ENCODE measurements around the gene SEC22C.

The SEC22C gene

DNA sequence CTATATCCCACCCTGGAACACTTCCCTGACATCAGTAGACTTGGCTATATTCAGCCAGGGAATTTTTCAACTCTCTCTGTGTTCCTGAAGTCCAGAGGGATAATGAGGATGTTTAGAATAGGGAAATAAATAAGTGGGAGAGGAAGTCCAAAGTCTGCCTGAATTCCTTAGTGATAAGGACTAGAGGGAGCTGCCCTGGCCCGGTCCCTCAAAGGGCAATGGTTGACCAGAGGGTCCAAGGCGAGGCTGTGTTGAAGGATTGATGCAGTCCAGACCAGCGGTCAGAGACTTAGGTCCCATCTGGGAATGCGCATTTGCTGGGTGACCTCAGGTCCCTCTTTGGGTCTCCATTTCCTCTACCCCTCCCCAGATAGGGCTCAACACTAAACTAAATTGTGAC is 71.4 kb downstream of the SEC22C start:
- no peak for DNase-seq

DNA sequence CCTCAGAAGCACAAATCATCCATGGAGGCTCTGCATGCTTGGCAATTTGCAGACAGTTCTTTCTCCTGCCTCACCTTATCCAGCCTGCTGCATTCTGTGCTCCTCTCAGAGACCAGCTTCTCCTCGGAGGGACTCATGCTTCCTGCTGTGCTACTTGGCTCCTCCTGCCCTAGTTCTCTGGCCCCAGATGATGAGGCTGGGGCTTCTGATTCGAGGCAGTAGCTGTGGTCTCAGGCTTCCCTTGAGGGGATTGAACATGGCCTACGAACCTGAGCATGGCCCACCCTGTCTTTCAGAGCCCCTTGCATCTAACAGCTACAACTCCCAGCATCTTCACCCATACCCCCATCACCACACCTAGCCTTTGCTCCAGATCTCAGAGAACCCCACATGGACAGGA is 72.7 kb downstream of the SEC22C start:
- no peak for DNase-seq

DNA sequence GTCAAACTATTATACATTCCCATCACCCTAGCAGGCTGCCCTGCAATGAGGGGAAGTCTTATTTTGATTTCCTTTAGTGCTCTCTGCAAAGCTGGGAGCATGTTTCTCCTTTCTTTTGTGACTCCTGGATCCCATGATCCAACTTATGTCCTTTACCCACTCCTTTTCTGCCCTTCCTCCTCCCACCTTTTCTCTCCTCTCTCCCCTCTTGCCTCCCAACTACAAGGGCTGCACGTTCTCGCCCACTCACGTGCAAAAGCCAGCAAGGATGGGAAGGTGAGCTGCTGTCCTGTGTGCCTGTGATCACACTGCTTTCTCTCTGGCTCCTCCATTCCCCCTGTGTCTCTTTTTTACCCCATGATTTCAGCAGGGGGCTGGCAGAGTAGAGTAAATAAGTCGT is 73.2 kb downstream of the SEC22C start:
- DNase-seq: no peak

DNA sequence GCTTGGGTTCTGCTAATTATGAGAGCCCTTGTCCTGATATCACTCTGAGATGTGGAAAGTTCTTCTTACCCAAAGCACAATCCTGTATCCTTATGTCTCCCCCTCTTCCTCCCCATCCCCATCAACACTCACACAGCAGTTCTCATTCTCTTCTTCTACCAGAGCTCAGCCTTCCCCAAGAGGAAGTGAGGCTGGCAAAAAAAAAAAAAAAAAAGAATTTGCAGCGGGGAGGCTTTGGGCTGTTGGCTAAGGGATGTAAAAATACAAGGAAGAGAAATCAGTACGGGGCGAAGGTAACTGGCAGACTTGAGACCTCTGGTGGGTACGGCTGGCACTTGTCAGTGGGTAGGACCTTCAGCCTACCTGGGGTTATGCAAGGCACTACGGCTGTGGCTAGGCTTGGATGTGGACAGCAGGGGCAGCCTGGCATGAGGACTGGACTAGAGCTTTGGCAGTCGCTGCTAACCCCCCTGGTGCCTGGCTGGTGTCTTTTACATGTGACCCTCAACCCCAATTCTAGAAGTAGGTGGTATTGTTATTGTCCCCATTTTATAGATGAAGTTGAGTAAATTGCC is 73.9 kb downstream of the SEC22C start:
- DNase-seq: peak in 1 of 2 experiments; percentile 11

DNA sequence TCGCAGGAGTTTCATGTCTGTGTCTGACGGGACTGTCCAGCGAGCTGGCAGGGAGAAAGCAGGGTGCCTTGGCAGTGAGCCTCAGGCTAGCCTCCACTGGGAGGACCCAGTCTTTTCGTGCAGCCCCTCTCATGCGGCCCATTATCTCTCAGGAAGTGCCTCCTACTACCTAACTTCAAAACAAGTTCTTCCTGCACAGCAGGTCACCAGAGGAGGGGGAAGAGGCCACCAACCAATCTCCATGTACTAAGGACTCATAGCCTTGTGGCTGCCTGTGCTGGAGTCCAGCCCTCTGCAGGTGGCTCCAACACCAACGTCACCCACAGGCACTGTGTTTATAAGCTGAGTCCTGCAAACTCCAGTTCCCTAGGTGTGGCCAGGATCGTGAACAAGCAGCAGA is 74.5 kb downstream of the SEC22C start:
- DNase-seq: peak in 1 of 2 experiments; percentile 5

DNA sequence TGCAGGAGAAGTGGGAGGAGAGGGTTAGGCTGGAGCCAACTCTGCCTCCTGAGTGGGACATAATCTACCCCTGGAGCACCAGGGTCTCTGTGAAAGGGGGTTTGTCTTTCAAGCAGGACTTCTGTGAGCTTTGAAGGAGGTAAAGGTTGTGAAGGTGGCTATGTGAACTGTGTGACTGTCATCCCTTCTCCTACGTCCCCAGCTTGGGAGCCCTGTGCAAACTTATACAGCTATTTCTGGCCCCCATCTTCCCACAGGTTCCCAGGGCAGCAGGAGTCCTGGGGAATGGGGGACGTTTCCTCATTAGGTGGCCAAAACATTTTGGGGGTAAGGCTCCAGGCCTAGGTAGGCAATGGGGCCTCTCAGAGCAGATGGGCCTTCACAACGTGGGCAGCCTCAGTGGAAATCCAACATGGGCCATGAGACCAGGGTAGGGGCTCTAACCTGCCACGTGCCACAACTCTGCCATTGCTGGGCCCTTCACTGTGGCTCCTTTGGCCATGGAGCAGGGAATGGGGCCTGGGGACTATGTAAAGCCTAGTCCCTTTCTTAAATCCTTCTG is 75.8 kb downstream of the SEC22C start:
- DNase-seq: no peak

DNA sequence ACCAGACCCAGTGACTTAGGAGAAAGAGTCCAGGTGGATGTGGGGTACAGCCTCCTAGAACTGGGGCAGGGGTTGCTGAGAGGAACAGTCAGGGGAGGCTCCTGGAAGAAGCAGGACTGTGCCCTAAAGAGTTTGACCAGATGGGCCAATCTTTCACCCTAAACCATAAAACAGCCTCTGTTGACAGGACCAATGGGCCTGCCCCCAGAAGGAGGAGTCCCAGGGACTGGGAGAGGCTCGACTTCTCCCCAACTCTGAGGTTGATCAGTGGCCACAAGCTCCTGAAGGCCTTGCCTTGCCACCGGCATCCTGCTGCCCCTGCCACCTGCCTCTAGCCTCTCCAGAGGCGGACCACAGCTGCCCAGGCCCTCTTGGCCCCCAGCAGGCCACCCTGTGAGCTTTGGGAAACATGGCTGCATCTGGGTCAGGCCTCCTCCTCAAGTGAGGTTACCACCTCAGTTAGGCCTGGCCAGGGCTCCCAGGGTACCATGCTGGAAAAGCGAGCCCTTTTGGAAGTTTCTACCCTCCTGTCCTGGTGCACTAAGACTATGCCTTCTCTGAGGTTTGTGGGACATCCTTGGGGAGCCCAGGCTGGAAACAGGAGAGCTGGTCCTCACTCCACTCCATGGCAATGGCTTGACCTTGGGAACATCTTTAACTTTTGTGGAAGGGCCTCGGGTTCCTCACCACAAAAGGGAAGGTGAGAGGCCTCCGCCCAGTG is 76.5 kb downstream of the SEC22C start:
- no peak for DNase-seq

DNA sequence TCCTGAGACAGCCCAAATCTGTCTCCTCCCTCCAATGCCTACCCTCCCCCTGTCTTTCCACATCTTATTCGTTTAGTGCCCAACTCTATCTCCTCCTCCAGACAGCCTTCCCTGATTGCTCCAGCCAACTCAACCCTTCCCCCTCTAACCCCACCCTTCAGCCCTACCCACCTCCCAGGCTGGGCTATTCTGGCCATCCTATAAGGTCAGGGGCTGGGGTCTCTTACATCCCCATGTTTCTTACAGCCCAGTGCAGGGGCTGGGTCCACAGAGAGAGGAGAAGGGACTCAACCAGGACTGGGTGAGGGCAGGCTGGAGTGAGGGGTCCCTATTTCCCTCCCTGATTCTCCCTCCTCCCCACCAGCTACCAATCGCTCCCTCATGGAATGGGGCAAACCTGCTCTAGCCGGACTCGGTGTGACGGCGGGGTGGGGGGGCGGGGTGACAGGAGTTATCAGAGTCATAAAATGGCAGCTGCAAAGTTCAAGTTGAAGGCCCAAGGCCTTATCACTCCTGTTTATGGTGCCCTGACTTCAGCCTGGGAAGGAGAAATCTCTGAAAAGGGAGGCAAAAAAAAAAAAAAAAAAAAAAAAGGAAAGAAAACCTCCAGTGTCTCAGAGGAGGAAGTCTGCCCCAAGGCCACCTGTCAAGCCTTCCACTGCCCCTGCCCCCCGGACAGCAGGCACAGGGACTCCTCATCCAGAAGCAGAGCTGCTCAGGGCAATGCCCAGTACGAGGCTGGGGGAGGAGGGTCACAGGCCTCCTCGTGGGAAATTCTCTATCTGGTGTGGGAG is 77.2 kb downstream of the SEC22C start:
- no peak for DNase-seq

DNA sequence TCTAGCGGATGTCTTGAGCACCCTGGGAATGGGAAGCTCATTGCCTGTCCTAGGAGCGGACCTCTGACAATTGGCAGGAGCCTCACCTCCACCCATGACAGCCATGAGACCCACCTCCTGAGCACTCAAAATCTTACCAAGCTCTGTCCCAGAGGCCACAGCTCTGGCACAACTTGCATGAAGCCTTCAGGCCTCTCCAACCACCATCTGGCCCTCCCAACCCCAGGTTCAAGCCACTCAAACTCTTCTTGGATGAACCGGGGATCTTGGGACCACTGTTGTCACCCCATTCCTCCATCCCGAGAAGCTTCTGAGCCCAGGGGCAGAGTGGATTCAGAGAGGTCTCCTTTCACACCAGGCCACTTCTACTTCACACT is 77.8 kb downstream of the SEC22C start:
- no peak for DNase-seq

DNA sequence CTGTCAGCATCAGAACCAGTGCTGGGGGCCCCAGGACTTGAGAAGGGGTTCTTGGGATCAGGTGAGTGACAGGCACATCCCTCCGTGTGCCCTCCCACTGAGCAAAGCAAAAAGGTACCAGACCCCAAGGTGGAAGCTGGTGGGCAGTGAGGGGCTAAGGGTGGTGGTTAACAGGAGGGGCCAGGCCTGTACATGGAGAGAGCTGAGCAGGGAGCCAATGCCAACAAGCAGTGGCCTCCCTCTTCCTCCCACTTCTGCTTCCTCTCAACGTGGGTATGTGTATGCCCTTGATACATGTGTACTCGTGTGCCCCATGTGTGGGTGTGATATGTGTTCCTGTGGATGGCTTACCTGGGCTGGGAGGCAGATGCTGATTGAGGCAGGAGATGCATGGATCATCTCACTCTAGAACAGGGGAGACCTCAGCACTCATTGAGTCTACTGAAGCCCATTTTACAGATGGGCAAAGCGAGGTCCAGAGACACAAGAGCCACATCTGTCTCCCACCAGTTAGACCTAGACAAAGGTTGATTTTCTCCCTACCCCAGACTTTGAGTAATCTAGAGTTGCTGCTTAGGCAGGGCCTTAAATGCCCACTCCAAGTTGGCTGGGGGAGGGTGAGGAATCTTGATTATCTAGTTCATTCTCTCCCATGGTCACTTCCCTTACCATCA is 78.4 kb downstream of the SEC22C start:
- no peak for DNase-seq

DNA sequence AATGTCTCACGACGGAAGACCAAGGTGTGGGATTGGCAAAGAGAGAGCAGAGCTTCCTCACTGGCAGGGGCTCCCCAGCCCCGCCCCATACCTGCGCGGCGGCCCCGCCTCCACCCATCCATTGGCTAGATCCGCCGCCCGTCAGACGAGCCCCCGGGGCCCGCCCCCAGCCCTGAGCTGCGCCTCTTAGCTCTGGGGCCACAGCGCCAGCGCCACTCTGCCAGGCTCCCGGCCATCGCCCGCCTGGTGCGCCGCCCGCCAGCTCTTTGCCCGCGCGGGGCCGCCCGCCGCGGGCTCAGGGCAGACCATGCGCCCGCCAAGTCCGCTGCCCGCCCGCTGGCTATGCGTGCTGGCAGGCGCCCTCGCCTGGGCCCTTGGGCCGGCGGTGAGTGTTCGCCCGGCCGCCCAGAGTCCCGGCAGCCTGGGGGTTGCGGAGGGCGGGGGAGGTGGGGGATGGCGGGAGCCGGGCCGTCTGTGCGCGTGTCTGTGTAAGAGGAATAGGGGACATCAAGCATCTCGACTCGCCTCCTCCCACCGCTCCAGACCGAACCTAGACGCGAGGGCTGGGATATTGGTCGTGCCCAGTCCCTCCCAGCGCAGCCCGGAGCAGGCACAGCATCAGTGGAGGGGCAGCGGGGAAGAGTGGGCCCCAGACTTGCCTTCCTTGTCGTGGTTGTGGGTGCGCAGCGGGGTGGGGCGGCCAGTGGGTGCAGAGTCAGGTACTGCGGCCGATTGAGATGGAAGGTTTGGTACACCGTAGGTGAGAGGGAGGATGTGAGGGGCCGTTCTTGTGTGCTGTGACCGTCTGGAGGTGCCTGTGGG is 79.1 kb downstream of the SEC22C start, which contains the start of gene VIPR1:
Gene VIPR1, plus strand, starts transcription at position 215 of the 822 bp plus-strand sequence. Its CDS starts 93 bp downstream, at position 308.
- peak; percentile 75 to 78 for DNase-seq

DNA sequence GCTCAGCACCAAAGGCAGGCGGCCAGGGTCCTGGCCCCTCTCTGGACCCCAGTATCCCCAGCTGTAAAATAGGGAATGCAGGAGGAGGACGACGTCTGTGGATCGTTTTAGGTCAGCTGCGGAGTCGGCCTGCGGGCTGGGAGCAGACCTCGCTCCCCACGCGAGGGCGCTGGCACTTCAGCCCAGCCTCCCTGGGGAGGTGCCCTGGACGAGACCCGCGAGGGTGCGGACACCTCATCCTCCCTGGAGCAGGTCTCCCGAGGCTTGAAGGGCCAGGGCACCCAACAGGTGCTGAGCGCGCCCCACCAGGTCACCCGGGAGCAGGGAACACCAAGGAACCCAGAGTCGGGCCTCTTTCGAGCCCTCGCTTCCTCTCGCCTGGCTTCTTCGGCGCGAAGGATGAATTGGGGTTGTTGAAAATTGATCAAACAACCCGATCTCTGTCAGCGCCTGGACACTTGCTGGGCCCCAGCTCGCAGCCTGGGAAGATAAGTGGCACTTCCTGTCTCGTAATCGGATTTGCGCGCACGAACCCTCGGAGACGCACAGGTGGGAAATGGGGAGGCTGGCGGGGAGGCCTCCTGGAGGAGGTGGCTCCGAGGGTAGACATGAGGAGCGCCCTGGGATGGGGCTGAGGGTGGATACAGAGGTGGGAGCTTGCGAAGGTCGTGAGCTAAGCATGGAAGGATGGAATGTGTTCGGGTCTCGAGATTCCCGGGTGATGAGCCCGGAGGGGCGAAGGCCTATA is 79.9 kb downstream of the SEC22C start:
- no peak for DNase-seq

DNA sequence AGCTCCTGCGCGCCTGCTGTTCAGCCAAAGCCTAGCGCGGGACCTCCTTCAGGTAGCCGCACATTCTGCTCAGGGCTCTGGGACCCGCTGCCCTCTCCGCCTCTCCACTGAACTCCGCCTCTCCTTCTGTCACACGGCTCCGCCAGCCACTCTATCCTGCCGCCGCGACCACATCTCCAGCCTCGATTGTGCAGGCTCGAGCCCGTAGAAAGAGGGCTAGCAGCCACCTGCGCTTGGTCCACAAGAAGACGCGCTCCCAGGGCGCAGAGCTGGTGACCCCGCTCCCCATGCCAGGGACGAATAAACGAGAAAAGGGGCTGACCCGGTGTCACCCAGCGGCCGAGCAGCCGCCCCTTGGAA is 80.5 kb downstream of the SEC22C start:
- DNase-seq: no peak

DNA sequence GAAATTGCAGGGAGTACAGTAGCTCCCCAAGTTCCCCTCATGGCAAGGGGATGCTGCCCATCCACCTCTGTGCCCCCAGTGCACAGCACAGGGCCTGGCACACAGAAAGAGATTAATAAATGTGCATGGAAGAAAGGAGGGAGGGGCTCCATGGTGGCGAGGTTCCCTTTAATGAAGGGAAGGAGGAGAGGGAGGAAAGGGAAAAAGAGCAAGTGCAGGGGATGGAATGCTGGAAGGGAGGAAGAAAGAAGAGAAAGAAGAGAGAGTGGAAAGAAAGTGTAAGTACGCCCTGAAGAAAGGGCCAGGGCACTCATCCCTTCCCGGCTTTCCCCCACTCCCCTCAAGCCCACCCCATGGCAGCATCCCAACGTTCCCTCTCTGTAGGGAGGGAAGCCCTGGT is 80.9 kb downstream of the SEC22C start:
- DNase-seq: no peak

DNA sequence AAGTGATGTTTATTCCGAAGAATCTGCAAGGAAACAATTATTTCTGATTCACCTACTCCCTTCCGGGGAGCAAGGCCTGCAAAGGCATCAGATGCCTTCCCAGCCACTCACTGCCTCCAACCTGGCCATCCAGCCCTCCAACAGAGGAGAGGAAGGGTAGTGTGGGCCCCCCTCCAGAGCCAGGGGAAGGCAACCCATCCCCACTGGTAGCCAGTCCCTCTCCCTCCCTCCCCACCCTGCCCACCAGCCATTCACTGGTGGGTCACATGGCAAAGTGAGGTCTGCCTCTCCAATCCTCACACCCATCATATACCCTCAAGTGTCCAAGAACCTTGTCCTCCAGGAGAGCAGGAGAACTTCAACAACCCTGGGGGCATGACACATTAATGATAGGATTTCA is 81.7 kb downstream of the SEC22C start:
- no peak for DNase-seq

DNA sequence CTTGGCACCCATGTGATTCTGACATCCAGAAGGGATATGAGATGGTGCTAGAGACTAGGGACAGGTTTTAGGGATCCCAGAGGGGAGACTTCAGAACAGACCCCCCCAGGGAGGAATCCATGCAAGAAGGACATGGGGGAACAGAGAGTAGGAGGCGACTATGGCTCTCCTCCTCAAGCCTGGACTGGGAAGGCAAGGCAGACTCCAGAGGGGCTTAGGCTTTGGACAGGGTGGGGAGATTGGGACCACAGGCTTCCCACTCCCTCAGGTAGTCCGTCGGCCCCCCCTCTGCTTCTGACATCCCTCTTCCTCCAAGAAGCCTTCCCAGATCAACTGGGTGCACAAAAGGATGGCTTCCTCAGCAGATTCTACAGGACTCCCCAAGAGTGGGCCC is 82.3 kb downstream of the SEC22C start:
- DNase-seq: no peak

DNA sequence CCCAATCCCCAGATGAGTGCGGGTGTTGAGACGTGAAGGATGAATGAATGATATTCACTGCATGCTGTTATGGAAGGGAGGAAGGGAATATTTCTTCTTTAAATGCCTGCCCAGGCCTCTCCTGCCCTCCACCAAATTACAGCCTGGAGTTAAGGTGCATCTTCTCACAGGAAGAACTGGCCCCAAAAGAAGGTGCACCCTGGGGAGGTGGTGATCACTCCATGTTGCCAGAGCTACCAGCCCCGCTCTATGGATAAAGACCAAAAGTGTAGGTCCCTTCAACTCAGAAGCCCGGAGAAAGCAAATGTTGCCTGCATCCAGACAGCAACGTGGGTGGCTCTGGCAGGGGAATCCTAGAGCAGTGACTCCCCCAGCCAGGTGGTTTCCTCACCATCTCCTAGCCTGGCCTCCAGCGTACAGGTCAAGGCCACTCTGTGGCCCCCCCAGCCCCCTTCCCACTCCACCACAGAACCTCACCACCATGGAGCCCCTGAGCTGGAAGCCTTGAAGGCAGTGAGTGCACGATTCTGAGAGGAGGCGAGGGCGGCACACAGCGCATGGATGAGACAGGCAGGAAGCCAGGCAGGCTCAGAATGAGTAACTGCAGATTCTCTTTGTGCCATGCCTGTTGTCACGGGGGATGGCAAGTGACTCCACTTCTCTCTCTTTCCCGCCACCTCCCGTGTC is 82.8 kb downstream of the SEC22C start:
- DNase-seq: no peak

DNA sequence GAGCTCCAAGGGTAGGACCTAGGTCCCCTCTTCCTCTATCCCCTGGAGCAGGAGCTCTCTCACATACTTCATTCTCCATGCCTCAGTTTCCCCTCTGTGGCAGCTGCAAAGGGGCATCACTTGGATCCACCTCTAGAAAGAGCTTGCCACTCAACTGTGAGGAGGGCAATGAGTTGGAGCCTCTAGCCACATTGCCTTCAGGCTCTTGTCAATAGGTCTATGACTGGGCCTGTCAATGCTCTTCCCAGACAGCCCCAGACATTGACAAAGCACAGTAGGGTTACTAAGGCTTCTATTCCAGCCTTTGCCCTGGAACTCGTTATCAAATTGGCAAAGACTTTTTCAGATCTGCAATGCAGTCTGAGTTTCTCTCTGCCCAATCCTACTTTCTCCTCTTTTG is 83.7 kb downstream of the SEC22C start:
- DNase-seq: no peak

Data from cerebellar nuclear complex (tissue), 1 donor.